ENCODE data around the gene KISS1.

Gene KISS1

GRCh38 chr1:204203206-204203767 lies 7.0 kb upstream of the KISS1 start:
- Histone ChIP-seq H3K36me3 (ENCODE audit: control insufficient read depth in 2 of 2, insufficient read depth in 2 of 2, low read length in 2 of 2) (no peaks in the 10 kb centered on the region), H3K4me1 (ENCODE audit: control insufficient read depth, insufficient read depth, low read length) (no peaks in the 10 kb centered on the region), H3K27me3 (ENCODE audit: control insufficient read depth in 1 of 2, insufficient read depth in 2 of 2, low read length in 2 of 2) (peaks cover 12 to 24% of the 10 kb centered on the region in 2 donors), H3K9ac (ENCODE audit: low read length in 2 of 2) (no peak overlapping the region), H3K9me3 (ENCODE audit: control insufficient read depth in 2 of 2, low read length in 2 of 2) (no peaks in the 10 kb centered on the region), H3K4me3 (ENCODE audit: low read length in 2 of 2) (no peak overlapping the region), H3K27ac (ENCODE audit: low read length) (no peak overlapping the region)

- H3K9me3 ChIP-seq (ENCODE audit: control insufficient read depth in 2 of 2, low read length in 2 of 2), result no peaks in the 10 kb centered on the region
These were observed 6.2 kb upstream of the KISS1 start for GRCh38 chr1:204202481-204202880.

GRCh38 chr1:204201348-204202040 lies 5.2 kb upstream of the KISS1 start:
- Histone ChIP-seq H3K9ac (ENCODE audit: low read length in 2 of 2) (no peak overlapping the region), H3K27ac (ENCODE audit: low read length) (no peak overlapping the region), H3K4me1 (ENCODE audit: control insufficient read depth, insufficient read depth, low read length) (no peaks in the 10 kb centered on the region), H3K36me3 (ENCODE audit: control insufficient read depth in 2 of 2, insufficient read depth in 2 of 2, low read length in 2 of 2) (no peaks in the 10 kb centered on the region), H3K27me3 (ENCODE audit: control insufficient read depth in 1 of 2, insufficient read depth in 2 of 2, low read length in 2 of 2) (peaks cover 13 to 26% of the 10 kb centered on the region in 2 donors), H3K9me3 (ENCODE audit: control insufficient read depth in 2 of 2, low read length in 2 of 2) (no peaks in the 10 kb centered on the region), H3K4me3 (ENCODE audit: low read length in 2 of 2) (no peak overlapping the region)

More at GRCh38 chr1:204202481-204202880, 6.2 kb upstream of the KISS1 start:
- H3K9ac ChIP-seq (ENCODE audit: low read length in 2 of 2), result no peak overlapping the region
- H3K27me3 ChIP-seq (ENCODE audit: control insufficient read depth in 1 of 2, insufficient read depth in 2 of 2, low read length in 2 of 2), result peaks cover 12 to 24% of the 10 kb centered on the region in 2 donors
- no peaks in the 10 kb centered on the region for H3K36me3 ChIP-seq (ENCODE audit: control insufficient read depth in 2 of 2, insufficient read depth in 2 of 2, low read length in 2 of 2)
- no peaks in the 10 kb centered on the region for H3K4me1 ChIP-seq (ENCODE audit: control insufficient read depth, insufficient read depth, low read length)
- H3K27ac ChIP-seq (ENCODE audit: low read length), result no peak overlapping the region
- no peak overlapping the region for H3K4me3 ChIP-seq (ENCODE audit: low read length in 2 of 2)

GRCh38 chr1:204199579-204199978 lies 3.3 kb upstream of the KISS1 start:
- no peak overlapping the region for H3K9ac ChIP-seq (ENCODE audit: low read length in 2 of 2)
- H3K4me3 ChIP-seq (ENCODE audit: low read length in 2 of 2), result no peak overlapping the region
- H3K27me3 ChIP-seq (ENCODE audit: control insufficient read depth in 1 of 2, insufficient read depth in 2 of 2, low read length in 2 of 2), result peaks cover 15 to 34% of the 10 kb centered on the region in 2 donors
- H3K4me1 ChIP-seq (ENCODE audit: control insufficient read depth, insufficient read depth, low read length), result no peaks in the 10 kb centered on the region
- H3K27ac ChIP-seq (ENCODE audit: low read length), result no peak overlapping the region
- H3K9me3 ChIP-seq (ENCODE audit: control insufficient read depth in 2 of 2, low read length in 2 of 2), result no peaks in the 10 kb centered on the region
- no peaks in the 10 kb centered on the region for H3K36me3 ChIP-seq (ENCODE audit: control insufficient read depth in 2 of 2, insufficient read depth in 2 of 2, low read length in 2 of 2)

- Histone ChIP-seq H3K9me3 (ENCODE audit: control insufficient read depth in 2 of 2, low read length in 2 of 2) (no peaks in the 10 kb centered on the region), H3K9ac (ENCODE audit: low read length in 2 of 2) (no peak overlapping the region), H3K4me3 (ENCODE audit: low read length in 2 of 2) (no peak overlapping the region), H3K27me3 (ENCODE audit: control insufficient read depth in 1 of 2, insufficient read depth in 2 of 2, low read length in 2 of 2) (peaks cover 15 to 35% of the 10 kb centered on the region in 2 donors), H3K36me3 (ENCODE audit: control insufficient read depth in 2 of 2, insufficient read depth in 2 of 2, low read length in 2 of 2) (no peaks in the 10 kb centered on the region), H3K4me1 (ENCODE audit: control insufficient read depth, insufficient read depth, low read length) (no peaks in the 10 kb centered on the region), H3K27ac (ENCODE audit: low read length) (no peak overlapping the region)
These were observed 2.4 kb upstream of the KISS1 start for GRCh38 chr1:204198348-204199340.

GRCh38 chr1:204197068-204197467 lies 777 bp upstream of the KISS1 start:
- H3K4me1 ChIP-seq (ENCODE audit: control insufficient read depth, insufficient read depth, low read length), result no peaks in the 10 kb centered on the region
- H3K36me3 ChIP-seq (ENCODE audit: control insufficient read depth in 2 of 2, insufficient read depth in 2 of 2, low read length in 2 of 2), result no peaks in the 10 kb centered on the region
- H3K9me3 ChIP-seq (ENCODE audit: control insufficient read depth in 2 of 2, low read length in 2 of 2), result no peaks in the 10 kb centered on the region
- no peak overlapping the region for H3K4me3 ChIP-seq (ENCODE audit: low read length in 2 of 2)
- no peak overlapping the region for H3K9ac ChIP-seq (ENCODE audit: low read length in 2 of 2)
- H3K27ac ChIP-seq (ENCODE audit: low read length), result no peak overlapping the region
- H3K27me3 ChIP-seq (ENCODE audit: control insufficient read depth in 1 of 2, insufficient read depth in 2 of 2, low read length in 2 of 2), result peaks cover 18 to 33% of the 10 kb centered on the region in 2 donors

GRCh38 chr1:204194771-204195170 lies 1.5 kb downstream of the KISS1 start:
- peaks cover 15 to 27% of the 10 kb centered on the region in 2 donors for H3K27me3 ChIP-seq (ENCODE audit: control insufficient read depth in 1 of 2, insufficient read depth in 2 of 2, low read length in 2 of 2)
- H3K36me3 ChIP-seq (ENCODE audit: control insufficient read depth in 2 of 2, insufficient read depth in 2 of 2, low read length in 2 of 2), result no peaks in the 10 kb centered on the region
- H3K27ac ChIP-seq (ENCODE audit: low read length), result no peak overlapping the region
- H3K4me3 ChIP-seq (ENCODE audit: low read length in 2 of 2), result no peak overlapping the region
- H3K4me1 ChIP-seq (ENCODE audit: control insufficient read depth, insufficient read depth, low read length), result no peaks in the 10 kb centered on the region
- no peaks in the 10 kb centered on the region for H3K9me3 ChIP-seq (ENCODE audit: control insufficient read depth in 2 of 2, low read length in 2 of 2)
- H3K9ac ChIP-seq (ENCODE audit: low read length in 2 of 2), result no peak overlapping the region

- no peak overlapping the region for H3K4me3 ChIP-seq (ENCODE audit: low read length in 2 of 2)
- H3K9ac ChIP-seq (ENCODE audit: low read length in 2 of 2), result no peak overlapping the region
- no peaks in the 10 kb centered on the region for H3K36me3 ChIP-seq (ENCODE audit: control insufficient read depth in 2 of 2, insufficient read depth in 2 of 2, low read length in 2 of 2)
- H3K9me3 ChIP-seq (ENCODE audit: control insufficient read depth in 2 of 2, low read length in 2 of 2), result no peaks in the 10 kb centered on the region
- no peak overlapping the region for H3K27ac ChIP-seq (ENCODE audit: low read length)
- H3K4me1 ChIP-seq (ENCODE audit: control insufficient read depth, insufficient read depth, low read length), result no peaks in the 10 kb centered on the region
- peaks cover 20 to 33% of the 10 kb centered on the region in 2 donors for H3K27me3 ChIP-seq (ENCODE audit: control insufficient read depth in 1 of 2, insufficient read depth in 2 of 2, low read length in 2 of 2)
These were observed 2.2 kb downstream of the KISS1 start for GRCh38 chr1:204194080-204194479.

- no peak overlapping the region for H3K4me3 ChIP-seq (ENCODE audit: low read length in 2 of 2)
- H3K27ac ChIP-seq (ENCODE audit: low read length), result no peak overlapping the region
- H3K27me3 ChIP-seq (ENCODE audit: control insufficient read depth in 1 of 2, insufficient read depth in 2 of 2, low read length in 2 of 2), result peaks cover 27 to 39% of the 10 kb centered on the region in 2 donors
- H3K4me1 ChIP-seq (ENCODE audit: control insufficient read depth, insufficient read depth, low read length), result no peaks in the 10 kb centered on the region
- H3K9ac ChIP-seq (ENCODE audit: low read length in 2 of 2), result no peak overlapping the region
- H3K9me3 ChIP-seq (ENCODE audit: control insufficient read depth in 2 of 2, low read length in 2 of 2), result no peaks in the 10 kb centered on the region
- H3K36me3 ChIP-seq (ENCODE audit: control insufficient read depth in 2 of 2, insufficient read depth in 2 of 2, low read length in 2 of 2), result no peaks in the 10 kb centered on the region
These were observed 3.5 kb downstream of the KISS1 start for GRCh38 chr1:204192589-204193352.

GRCh38 chr1:204192046-204192445 lies 4.2 kb downstream of the KISS1 start:
- no peaks in the 10 kb centered on the region for H3K36me3 ChIP-seq (ENCODE audit: control insufficient read depth in 2 of 2, insufficient read depth in 2 of 2, low read length in 2 of 2)

More at GRCh38 chr1:204192046-204192445, 4.2 kb downstream of the KISS1 start:
- H3K4me1 ChIP-seq (ENCODE audit: control insufficient read depth, insufficient read depth, low read length), result no peaks in the 10 kb centered on the region
- no peak overlapping the region for H3K27ac ChIP-seq (ENCODE audit: low read length)
- H3K9ac ChIP-seq (ENCODE audit: low read length in 2 of 2), result no peak overlapping the region
- H3K9me3 ChIP-seq (ENCODE audit: control insufficient read depth in 2 of 2, low read length in 2 of 2), result no peaks in the 10 kb centered on the region
- no peak overlapping the region for H3K4me3 ChIP-seq (ENCODE audit: low read length in 2 of 2)
- peaks cover 28 to 44% of the 10 kb centered on the region in 2 donors for H3K27me3 ChIP-seq (ENCODE audit: control insufficient read depth in 1 of 2, insufficient read depth in 2 of 2, low read length in 2 of 2)
